GM19372 (cell line): Measurements from ENCODE around the gene ZBTB47.

Experiments
- ATAC-seq: cut with Tn5 transposase; IDR thresholded peaks from one replicate; pipeline ENCODE4 v1.9.1; 2021; ENCODE audit warnings: mild to moderate bottlenecking, low read depth, moderate library complexity; ENCODE audit not compliant: unreplicated experiment

ZBTB47 gene

DNA sequence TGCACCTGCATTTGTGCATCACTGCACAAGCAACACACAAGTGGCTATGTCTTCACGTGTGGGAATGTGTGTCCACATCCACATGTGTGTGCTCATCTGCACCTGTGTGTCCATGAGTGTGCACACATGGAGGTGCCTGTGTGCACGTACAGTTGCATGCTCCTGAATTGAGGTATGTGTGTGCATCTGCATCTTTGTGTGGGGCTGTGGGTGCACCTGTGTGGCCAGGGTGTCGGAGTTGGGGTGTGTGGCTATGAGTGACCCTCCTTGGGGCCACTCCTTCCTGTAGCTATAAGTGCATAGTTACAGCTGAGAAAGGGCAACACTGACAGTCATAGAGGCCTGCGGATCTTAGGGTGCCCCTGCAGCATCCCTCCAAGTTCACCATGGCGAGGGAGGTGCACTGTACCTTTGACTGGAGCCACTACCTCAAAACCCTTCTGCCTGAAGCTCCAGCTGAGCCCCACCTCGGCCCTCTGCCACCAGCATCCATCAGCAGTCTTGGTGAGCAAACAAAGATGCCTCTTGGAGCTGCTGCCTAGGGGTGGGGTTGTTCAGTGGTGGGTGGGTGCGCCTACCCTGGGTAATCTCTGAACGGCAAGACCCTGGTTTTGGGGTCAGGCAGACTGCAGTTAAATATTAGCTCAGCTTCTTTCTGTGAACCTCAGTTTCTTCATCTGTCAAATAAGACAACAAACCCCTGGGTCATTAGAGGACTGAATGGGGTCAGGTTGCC is 54.3 kb downstream of the ZBTB47 start:
- no peak for ATAC-seq

DNA sequence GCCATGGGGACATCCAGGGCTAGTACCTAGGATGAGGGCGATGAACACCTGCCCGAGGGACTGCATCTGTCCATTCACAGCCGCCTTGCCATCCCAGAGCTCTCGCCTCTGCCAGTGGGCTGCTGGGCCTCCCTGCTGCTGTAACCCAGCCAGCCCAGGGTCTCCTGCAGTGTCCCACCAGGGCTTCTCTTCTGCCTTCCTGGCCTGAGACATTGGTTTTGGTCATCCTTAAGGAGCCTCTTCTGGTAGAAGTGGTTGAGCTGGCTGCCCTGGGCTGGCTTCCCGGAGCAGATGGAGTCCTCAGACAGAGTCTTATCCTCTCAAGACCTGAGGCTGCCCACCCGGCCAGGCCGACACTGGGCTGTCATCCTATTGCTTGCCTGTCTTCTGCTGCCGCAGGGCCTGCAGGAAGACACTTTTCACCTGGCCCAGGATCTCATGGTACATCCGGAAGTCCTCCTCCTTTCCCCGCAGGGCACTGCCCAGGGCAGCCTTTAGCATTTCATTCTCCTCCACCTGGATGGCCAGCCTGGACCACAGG is 55.2 kb downstream of the ZBTB47 start:
- no peak for ATAC-seq

DNA sequence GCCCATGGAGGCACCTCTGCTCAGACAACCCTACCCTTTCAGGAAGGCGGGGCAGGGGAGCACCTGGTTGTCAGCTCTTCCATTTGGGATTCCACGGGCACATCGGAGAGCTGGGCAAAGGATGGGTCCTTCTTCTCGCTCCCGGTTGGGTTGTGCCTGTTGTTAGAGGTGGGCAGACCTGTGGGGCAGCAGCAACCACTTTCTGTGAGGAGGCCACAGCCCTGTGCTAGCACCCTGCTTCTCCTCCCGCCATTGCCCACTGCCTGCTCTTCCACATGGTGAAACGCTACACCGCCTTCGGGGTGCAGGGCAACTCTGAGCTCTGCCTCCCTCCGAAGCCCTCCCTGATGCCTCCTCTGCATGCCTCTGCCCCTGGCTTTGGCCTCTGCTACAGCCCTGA is 56.1 kb downstream of the ZBTB47 start:
- no peak for ATAC-seq

DNA sequence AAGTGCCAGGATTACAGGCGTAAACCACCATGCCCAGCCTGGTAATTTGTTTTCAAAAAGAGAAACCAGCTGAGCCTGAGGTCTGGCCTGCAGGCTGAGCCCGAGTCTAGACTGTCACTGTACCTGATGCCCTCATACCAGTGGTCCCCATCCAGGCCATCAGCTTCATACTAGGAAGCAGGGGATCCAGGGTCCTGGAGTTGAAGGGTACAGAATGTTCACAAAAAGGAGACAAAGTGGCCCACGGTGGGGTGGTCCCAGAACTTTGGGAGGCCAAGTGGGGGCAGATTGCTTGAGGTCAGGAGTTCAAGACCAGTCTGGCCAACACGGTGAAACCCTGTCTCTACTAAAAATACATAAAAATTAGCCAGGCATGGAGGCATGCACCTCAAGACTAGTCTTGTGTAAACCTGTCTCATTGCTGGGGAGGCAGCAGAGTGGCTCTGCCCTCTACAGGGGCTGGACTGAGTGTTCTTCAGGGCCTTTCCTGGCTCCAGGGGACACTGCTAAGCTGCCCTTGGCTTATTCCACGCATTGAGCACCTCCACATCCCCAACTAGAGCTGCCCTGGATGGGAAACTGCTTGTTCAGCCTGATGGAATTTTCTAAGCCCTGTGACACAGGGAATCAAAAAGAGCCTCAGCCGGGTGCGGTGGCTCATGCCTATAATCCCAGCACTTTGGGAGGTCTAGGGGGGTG is 57.0 kb downstream of the ZBTB47 start:
- ATAC-seq, result no peak

DNA sequence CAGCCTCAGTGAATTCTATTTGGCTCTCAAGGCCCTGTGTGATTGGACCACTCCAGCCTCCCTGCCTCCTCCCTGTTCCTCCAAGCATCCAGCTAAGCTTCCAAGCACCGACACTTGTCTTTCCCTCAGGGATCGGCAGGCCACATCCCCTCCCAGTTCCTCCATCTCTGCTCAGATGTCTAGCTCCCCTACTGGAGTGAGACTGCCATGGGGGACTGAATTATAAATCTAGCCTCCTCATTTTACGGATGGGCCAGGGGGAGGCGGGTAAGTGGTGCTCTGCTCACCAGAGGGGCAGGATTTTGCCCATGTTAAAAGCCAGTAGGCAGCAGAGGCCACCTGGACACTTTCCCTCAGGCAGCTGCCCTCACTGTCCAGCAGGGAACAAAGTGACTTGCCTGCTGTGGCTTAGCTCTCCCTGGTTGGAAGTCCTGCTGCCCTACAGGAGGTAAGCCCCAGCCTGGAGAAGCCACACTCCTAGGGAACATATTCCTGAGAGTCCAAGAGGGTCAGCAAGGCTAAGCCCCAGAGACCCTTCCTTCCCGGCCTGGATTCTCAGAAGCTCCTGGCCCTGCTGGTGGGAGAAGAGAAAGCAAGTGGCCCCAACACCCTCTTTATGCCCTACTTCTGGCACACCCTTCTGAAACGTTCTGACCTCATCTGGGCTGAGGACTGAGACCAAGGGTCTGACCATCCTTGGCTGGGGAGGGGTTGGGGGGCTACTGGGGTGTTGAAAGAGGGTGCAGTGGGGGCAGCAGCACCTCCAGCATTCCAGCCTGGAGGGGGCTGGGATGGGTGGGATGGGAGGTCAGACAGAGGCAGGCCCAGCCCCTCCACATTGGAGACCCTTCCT is 58.2 kb downstream of the ZBTB47 start:
- no peak for ATAC-seq

DNA sequence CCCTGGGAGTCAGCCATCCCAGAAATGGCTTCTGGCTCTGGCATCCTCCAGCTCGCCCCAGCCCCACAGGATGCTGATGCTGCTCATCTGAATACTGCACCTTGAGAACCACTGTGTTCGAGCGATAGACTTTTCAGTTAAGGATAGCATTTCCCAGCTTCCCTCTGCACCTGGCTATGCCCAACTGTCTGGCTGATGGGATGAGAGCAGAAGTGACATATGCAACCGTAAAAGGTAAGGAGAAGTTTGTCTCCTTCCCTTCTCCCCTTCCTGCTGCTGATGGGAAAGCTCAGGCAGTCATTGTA is 58.8 kb downstream of the ZBTB47 start:
- ATAC-seq, result no peak

DNA sequence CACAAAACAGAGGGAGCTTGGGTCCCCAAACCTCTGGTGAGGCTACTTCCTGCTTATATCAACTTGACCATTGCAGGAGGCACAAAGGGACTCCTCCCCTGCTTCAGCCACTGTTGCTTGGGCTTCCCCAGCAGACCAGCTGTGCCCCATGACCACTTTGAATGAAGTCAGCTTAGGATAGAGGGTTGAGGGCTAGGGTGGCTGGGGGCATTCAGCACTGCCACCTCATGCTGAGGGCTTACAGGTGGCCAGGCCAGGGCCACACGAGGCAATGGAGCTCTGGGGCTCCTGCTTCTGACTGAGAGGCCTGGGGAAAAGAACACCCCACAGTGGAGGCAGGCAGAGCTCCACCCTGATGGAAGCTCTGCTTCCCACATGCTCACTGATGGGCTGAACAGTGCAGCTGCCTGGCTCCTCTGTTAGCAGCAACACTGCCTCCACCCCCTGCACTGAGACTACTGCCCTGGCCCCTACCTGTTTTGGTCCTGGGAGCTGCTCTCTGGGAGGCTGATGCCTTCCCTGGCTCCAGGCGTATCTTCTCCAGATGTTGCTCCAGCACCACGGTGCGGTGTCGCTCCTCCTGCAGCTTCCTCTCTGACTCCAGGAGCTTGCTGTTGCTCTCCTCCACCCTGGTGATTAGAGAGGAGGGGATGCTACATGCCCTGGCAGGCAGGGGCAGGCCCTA is 59.3 kb downstream of the ZBTB47 start:
- ATAC-seq, result no peak

DNA sequence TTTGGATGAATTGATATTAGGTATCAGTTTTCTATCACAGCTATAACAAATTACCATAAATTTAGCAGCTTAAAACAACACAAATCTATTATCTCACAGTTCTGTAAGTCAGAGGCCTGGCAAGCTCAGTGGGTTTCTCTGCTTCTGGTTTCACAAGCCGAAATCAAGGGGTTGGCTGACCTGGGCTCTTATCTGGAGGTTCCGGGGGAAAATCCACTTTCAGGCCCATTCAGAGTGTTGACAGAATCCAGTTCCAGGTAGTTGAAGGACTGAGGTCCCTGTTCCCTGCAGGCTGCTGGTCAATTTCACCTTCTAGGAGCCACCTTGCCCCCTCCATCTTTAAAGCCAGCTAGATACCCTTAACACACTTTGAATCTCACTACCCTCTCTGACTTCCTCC is 60.2 kb downstream of the ZBTB47 start:
- ATAC-seq, result no peak

DNA sequence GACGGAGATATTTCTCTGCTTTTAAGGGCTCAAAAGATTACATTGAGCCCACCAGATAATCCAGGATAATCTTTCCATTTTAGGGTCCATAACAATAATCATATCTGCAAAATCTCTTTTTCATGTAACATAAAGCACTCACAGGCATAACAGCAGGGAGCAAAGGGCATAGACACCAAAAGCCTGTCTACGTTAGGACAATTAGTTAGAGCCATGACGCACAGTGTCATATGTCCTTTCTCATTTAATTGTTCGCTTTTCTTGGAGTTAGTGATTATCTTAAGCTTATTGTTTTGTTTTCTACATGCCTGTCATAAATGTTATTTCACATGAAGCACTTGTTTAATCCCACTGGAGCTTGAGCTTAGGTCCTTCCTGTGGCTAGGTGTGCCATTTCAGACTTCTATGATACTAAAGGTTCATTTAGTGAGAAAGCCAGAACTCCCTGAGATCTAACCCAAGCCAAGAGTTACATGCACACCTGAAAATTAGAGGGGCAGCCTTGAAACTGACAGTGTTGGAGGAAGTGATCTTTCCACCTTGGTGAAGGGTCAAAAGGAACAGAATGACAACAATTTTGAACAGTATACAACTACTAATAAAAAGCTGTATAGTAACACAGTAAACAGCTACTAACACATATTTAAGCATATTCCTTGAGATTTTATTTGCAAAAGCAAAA is 60.8 kb downstream of the ZBTB47 start:
- no peak for ATAC-seq
